WTC11 (cell line): ENCODE measurements around the gene CCDC183. TPM values are rescaled to one million over a fixed set of nuclear protein-coding genes. Genes with fewer than 3 reads are reported as not detected.
"Not testable (repeated sequence)": the region's sequence is repeated elsewhere in the genome, so short reads cannot be mapped to it uniquely, and the experiment has no call there.

Experiments used
- ATAC-seq: fragments of 200-7000 bp; cut with Tn5 transposase; 2 replicates; pipeline ENCODE4 v1.10.0; 2021; ENCODE audit warnings: mild to moderate bottlenecking, moderate library complexity
- CTCF ChIA-PET: fragments of 300-600 bp; sonication (Branson Sonifier 250); formaldehyde crosslinking; loops from one replicate; lab custom pipeline; 2021; ENCODE audit warnings: antibody characterized with exemption; lab: Charles Lee
- POLR2A ChIA-PET: fragments of 350-600 bp; sonication (Branson Sonifier 250); formaldehyde crosslinking; loops from one replicate; lab custom pipeline; 2021; ENCODE audit warnings: antibody characterized with exemption; lab: Charles Lee
- DNase-seq: peaks from one replicate; pipeline ENCODE4 v3.0.0; 2021; ENCODE audit warnings: low spot score
- H3K27ac Mint-ChIP-seq: 2 replicates; pipeline ENCODE4 v1.8.0; 2021; ENCODE audit warnings: mixed read lengths
- H3K27me3 Mint-ChIP-seq: 2 replicates; pipeline ENCODE4 v1.8.0; 2021; ENCODE audit warnings: low read depth, mild to moderate bottlenecking, moderate library complexity, mixed read lengths
- H3K36me3 Mint-ChIP-seq: 2 replicates; pipeline ENCODE4 v1.8.0; 2021; ENCODE audit warnings: mixed read lengths
- H3K4me1 Mint-ChIP-seq: 2 replicates; pipeline ENCODE4 v1.8.0; 2022; ENCODE audit warnings: mixed read lengths
- H3K4me3 Mint-ChIP-seq: 2 replicates; pipeline ENCODE4 v1.8.0; 2021; ENCODE audit warnings: mild to moderate bottlenecking, moderate library complexity, mixed read lengths
- H3K9me3 Mint-ChIP-seq: 2 replicates; pipeline ENCODE4 v1.8.0; 2021; ENCODE audit warnings: mixed read lengths
- AR ChIP-seq: fragments of 250-450 bp; sonication (Bioruptor Pico); IDR thresholded peaks from 2 replicates; pipeline ENCODE4 v1.9.0; 2021; ENCODE audit warnings: mild to moderate bottlenecking
- ARID4B ChIP-seq: sonication (generic); formaldehyde crosslinking; IDR thresholded peaks from 2 replicates; pipeline ENCODE4 v1.8.0; 2023; ENCODE audit warnings: missing genetic modification reagents, mild to moderate bottlenecking, borderline replicate concordance
- ATF1 ChIP-seq: sonication (generic); formaldehyde crosslinking; IDR thresholded peaks from 2 replicates; pipeline ENCODE4 v1.8.1; 2023; ENCODE audit warnings: mild to moderate bottlenecking, moderate library complexity, missing genetic modification reagents
- ATF3 ChIP-seq: sonication (generic); formaldehyde crosslinking; conservative IDR thresholded peaks from 2 replicates; pipeline ENCODE4 v1.8.1; 2022; ENCODE audit warnings: mild to moderate bottlenecking, missing genetic modification reagents
- CDX4 ChIP-seq: fragments of 250-450 bp; sonication (Bioruptor Pico); IDR thresholded peaks from 2 replicates; pipeline ENCODE4 v1.9.0; 2021; ENCODE audit warnings: moderate library complexity, mild to moderate bottlenecking, inconsistent platforms, borderline replicate concordance
- ELF4 ChIP-seq: sonication (generic); formaldehyde crosslinking; IDR thresholded peaks from 2 replicates; pipeline ENCODE4 v1.8.1; 2022; ENCODE audit warnings: low read depth, mild to moderate bottlenecking, moderate library complexity, missing genetic modification reagents
- FOXP1 ChIP-seq: sonication (generic); formaldehyde crosslinking; IDR thresholded peaks from 2 replicates; pipeline ENCODE4 v1.8.0; 2022; ENCODE audit warnings: missing genetic modification reagents, mild to moderate bottlenecking, moderate library complexity, borderline replicate concordance
- GABPB1 ChIP-seq: sonication (generic); formaldehyde crosslinking; IDR thresholded peaks from 2 replicates; pipeline ENCODE4 v1.8.1; 2023; ENCODE audit warnings: mild to moderate bottlenecking, missing genetic modification reagents
- KAT7 ChIP-seq: sonication (generic); formaldehyde crosslinking; IDR thresholded peaks from 2 replicates; pipeline ENCODE4 v1.8.1; 2023; ENCODE audit warnings: missing genetic modification reagents, mild to moderate bottlenecking, borderline replicate concordance
- NFE2L1 ChIP-seq: sonication (generic); formaldehyde crosslinking; IDR thresholded peaks from 2 replicates; pipeline ENCODE4 v1.8.1; 2023; ENCODE audit warnings: missing genetic modification reagents
- PRDM15 ChIP-seq: sonication (generic); formaldehyde crosslinking; IDR thresholded peaks from 2 replicates; pipeline ENCODE4 v1.8.0; 2022; ENCODE audit warnings: missing genetic modification reagents
- RORB ChIP-seq: fragments of 250-450 bp; sonication (Bioruptor Pico); IDR thresholded peaks from 2 replicates; pipeline ENCODE4 v1.9.0; 2021; ENCODE audit warnings: mild to moderate bottlenecking
- SOX15 ChIP-seq: fragments of 250-450 bp; sonication (Bioruptor Pico); IDR thresholded peaks from 2 replicates; pipeline ENCODE4 v1.9.0; 2021; ENCODE audit warnings: mild to moderate bottlenecking
- SP1 ChIP-seq: sonication (generic); formaldehyde crosslinking; conservative IDR thresholded peaks from 2 replicates; pipeline ENCODE4 v1.8.1; 2022; ENCODE audit warnings: missing genetic modification reagents
- TEAD1 ChIP-seq: sonication (generic); formaldehyde crosslinking; IDR thresholded peaks from 2 replicates; pipeline ENCODE4 v1.8.0; 2022; ENCODE audit warnings: mild to moderate bottlenecking, missing genetic modification reagents
- USF1 ChIP-seq: sonication (generic); formaldehyde crosslinking; IDR thresholded peaks from 2 replicates; pipeline ENCODE4 v1.8.0; 2022; ENCODE audit warnings: mild to moderate bottlenecking, missing genetic modification reagents
- USF2 ChIP-seq: sonication (generic); formaldehyde crosslinking; IDR thresholded peaks from 2 replicates; pipeline ENCODE4 v1.8.1; 2023; ENCODE audit warnings: mild to moderate bottlenecking, missing genetic modification reagents, moderate library complexity
- ZNF263 ChIP-seq: sonication (generic); formaldehyde crosslinking; IDR thresholded peaks from 2 replicates; pipeline ENCODE4 v1.8.1; 2022; ENCODE audit warnings: low read depth, mild to moderate bottlenecking, moderate library complexity, missing genetic modification reagents
- ZNF425 ChIP-seq: fragments of 250-450 bp; sonication (Bioruptor Pico); conservative IDR thresholded peaks from 2 replicates; pipeline ENCODE4 v1.9.0; 2021; ENCODE audit warnings: mild to moderate bottlenecking
- ZNF671 ChIP-seq: fragments of 250-450 bp; sonication (Bioruptor Pico); IDR thresholded peaks from 2 replicates; pipeline ENCODE4 v1.8.0; 2021; ENCODE audit warnings: mild to moderate bottlenecking
- total RNA-seq: library from RNA; stranded (reverse); gene quantifications from 3 replicates; pipeline ENCODE4 v1.2.3, GENCODE V29; 2021

The CCDC183 gene
- total RNA-seq, 1 experiment from 2014 or later: 2.1 TPM

- TF ChIP-seq CDX4: no peak
- TF ChIP-seq KAT7 (CRISPR knock-in tag): no peak
- TF ChIP-seq ATF1 (CRISPR knock-in tag): no peak
- TF ChIP-seq USF1 (CRISPR knock-in tag): no peak
- TF ChIP-seq RORB: no peak
- no peak for TF ChIP-seq SOX15
- TF ChIP-seq ZNF671 (CRISPR knock-in tag): no peak
- no peak for TF ChIP-seq PRDM15 (CRISPR knock-in tag)
- TF ChIP-seq ELF4 (CRISPR knock-in tag): no peak
- TF ChIP-seq AR (CRISPR knock-in tag): no peak
- no peak for TF ChIP-seq NFE2L1 (CRISPR knock-in tag)
- no peak for TF ChIP-seq TEAD1 (CRISPR knock-in tag)
- no peak for TF ChIP-seq ZNF425
- TF ChIP-seq ARID4B: no peak
- TF ChIP-seq SP1 (CRISPR knock-in tag): no peak
- TF ChIP-seq ATF3: no peak
- no peak for TF ChIP-seq USF2 (CRISPR knock-in tag)
- no peak for TF ChIP-seq ZNF263 (CRISPR knock-in tag)
- no peak for TF ChIP-seq FOXP1 (CRISPR knock-in tag)
- no peak for TF ChIP-seq GABPB1 (CRISPR knock-in tag)
- ChIA-PET CTCF (interaction anchor here (1.3 kb wide), 1 partner anchor 63 kb away, joined by 4 read pairs; no protein-coding TSS in a partner anchor), POLR2A (no interaction called here)
- Mint-ChIP-seq H3K27me3 (peaks cover 23% of the 10 kb centered on the region), H3K4me1 (peaks cover 5% of the 10 kb centered on the region; the same call in 1 of the 2 replicates), H3K4me3 (no peak overlapping the region), H3K36me3 (no peaks in the 10 kb centered on the region), H3K9me3 (no peaks in the 10 kb centered on the region), H3K27ac (no peak overlapping the region)
- no peak for ATAC-seq
- no peak for DNase-seq
Measured at GRCh38 chr9:136784997-136785361, 11.2 kb upstream of the CCDC183 start.

GRCh38 chr9:136785565-136786355, 10.4 kb upstream of the CCDC183 start:
- H3K4me1 Mint-ChIP-seq, ATAC-seq, DNase-seq, H3K27ac Mint-ChIP-seq, H3K9me3 Mint-ChIP-seq, H3K36me3 Mint-ChIP-seq, H3K4me3 Mint-ChIP-seq, POLR2A ChIA-PET: not testable (repeated sequence)
- H3K27me3 Mint-ChIP-seq: peaks cover 15% of the 10 kb centered on the region
- CTCF ChIA-PET: interaction anchor here (0.7 to 1.4 kb wide), 4 partner anchors 8 to 244 kb away, joined by 3 to 5 read pairs (median 4); no protein-coding TSS in a partner anchor
